Heart right ventricle (tissue), 16 donors: ENCODE results near the gene SENP3. TPM values are rescaled to one million over a fixed set of nuclear protein-coding genes. Genes with fewer than 3 reads are reported as not detected.

Source experiments
- ATAC-seq, 8 donors: fragments of 200-7000 bp; cut with Tn5 transposase; one replicate each; pipeline ENCODE4 v1.9.1; 2020; ENCODE audit warnings: mild to moderate bottlenecking in 8 of 8, moderate library complexity in 8 of 8, moderate number of reproducible peaks in 1 of 8
- DNase-seq, 2 donors: peaks; one replicate each; pipeline ENCODE4 v3.0.0-alpha.2; 2020
- H3K27ac ChIP-seq, 10 donors: fragments of 200-600 bp; sonication (generic) in 2 of 10; one replicate each; pipeline versions ENCODE4 v1.5.0 to v1.8.0; 2020 to 2022; ENCODE audit warnings: mild to moderate bottlenecking in 3 of 10
- H3K27me3 ChIP-seq, 7 donors: fragments of 200-600 bp; one replicate each; pipeline ENCODE4 v1.8.0; 2021 to 2022; ENCODE audit warnings: mild to moderate bottlenecking in 2 of 7
- H3K36me3 ChIP-seq, 9 donors: fragments of 200-600 bp; sonication (generic) in 1 of 9; one replicate each; pipeline versions ENCODE4 v1.5.0 to v1.8.0; 2020 to 2022; ENCODE audit warnings: mild to moderate bottlenecking in 2 of 9
- H3K4me1 ChIP-seq, 9 donors: fragments of 200-600 bp; sonication (generic) in 1 of 9; one replicate each; pipeline versions ENCODE4 v1.5.0 to v1.8.0; 2020 to 2022; ENCODE audit warnings: mild to moderate bottlenecking in 4 of 9
- H3K4me3 ChIP-seq, 10 donors: fragments of 200-600 bp; sonication (generic) in 2 of 10; one replicate each; pipeline versions ENCODE4 v1.5.0 to v1.8.0; 2020 to 2022; ENCODE audit warnings: mild to moderate bottlenecking in 7 of 10, moderate library complexity in 2 of 10
- H3K9me3 ChIP-seq, 11 donors: fragments of 200-600 bp in 10 of 11; sonication (generic) in 2 of 11; one replicate each; pipeline versions ENCODE4 v1.5.0 to v1.8.0; 2013 to 2022; ENCODE audit warnings: mild to moderate bottlenecking in 2 of 11, control low read depth in 1 of 11, moderate library complexity in 1 of 11
- CTCF ChIP-seq, 9 donors: fragments of 200-600 bp; sonication (generic) in 2 of 9; IDR thresholded peaks; one replicate each; pipeline versions ENCODE4 v1.5.0 to v1.8.0; 2021 to 2022; ENCODE audit warnings: antibody characterized with exemption in 9 of 9, mild to moderate bottlenecking in 5 of 9, moderate library complexity in 1 of 9
- WGBS, 2 donors: extraction: QIAGEN DNeasy Blood & Tissue Kit; methylation state at CpG; one replicate each; pipeline ENCODE4 v1.1.7; 2013; ENCODE audit warnings: inconsistent platforms in 1 of 2; 5-methylcytosine and 5-hydroxymethylcytosine counted together
- intact Hi-C, 10 donors: fragments of 100-400 bp; cut with DNase I; formaldehyde crosslinking; loops; one replicate each; pipeline versions ENCODE4 v1.11.1 to v1.14.2; 2022
- polyA plus RNA-seq, 2 donors: library from polyadenylated mRNA; stranded (reverse); fragments of 200-250 nt; gene quantifications; one replicate each; pipeline ENCODE4 v1.2.3, GENCODE V29; 2013
- total RNA-seq, 10 donors: library from RNA; stranded (reverse); fragmentation: NEBNext Ultra II Directional in 3 of 10; extraction: Animal tissue kit (Norgen Biotek cat#: 25700) in 3 of 10; gene quantifications; one replicate each; pipeline versions ENCODE4 v1.2.1 to v1.2.4, GENCODE V29; 2021 to 2023
- donor health status: Arrhythmogenic right ventricular cardiomyopathy.
- donor health status: ischemic (EF 13 %, LVEDD 7.1; RV severe dilation, severe dysfunction).
- donor health status: healthy with polysubstance abuse.
- donor health status: DM: no; HTN: yes; CAD: no.
- donor health status: DM: no; HTN: no; CAD: no.
- donor health status: ischemic (EF 25% LVEDD 6.9; RV normal size, moderate dysfunction).
- donor health status: ischemic (EF 25% LVEDD 5.7; RV mildly dilated, moderate dysfunction).
- donor health status: healthy.
- donor health status: DM: yes; HTN: yes; CAD: no.
- donor health status: Ischemic cardiomyopathy.
- donor health status: ischemic (EF 35%, LVEDD 5.7; RV mildly dilated, moderate dysfunction).
- donor health status: nonischemic (EF 11% LVEDD 7.7; RV severe dilation, severe dysfunction).
- donor health status: DM: yes; HTN: yes; CAD: no.
- donor health status: PGD.
- donor health status: ischemic (EF 29% LVEDD 5.4; RV normal size, mild dysfunction).
- donor health status: nonischemic (EF 23%, LVEDD 6.1; RV moderate dilation, normal function).

The SENP3 gene
- total and polyA plus RNA-seq, 12 donors, result 22.4 to 46.6 (median 28.3) TPM

GRCh38 chr17:7577327-7578199, 15.8 kb downstream of the SENP3 start:
- peak overlapping the region in 1 of 10 donors; percentile 66 for H3K4me3 ChIP-seq
- no peaks in the 10 kb centered on the region for H3K27me3 ChIP-seq
- TF ChIP-seq CTCF (IDR thresholded peaks at IDR 0.05), result no peak
- peak overlapping the region in 2 of 10 donors; percentile 92 to 93 for H3K27ac ChIP-seq
- WGBS, 2 donors, result 77 to 79% methylated on average over 17 of the region's 17 CpGs
- DNase-seq, result no peak
- intact Hi-C loops, result loop anchor here in 1 of 10 donors (10.0 kb wide), 1 partner anchor 323 kb away; the partner anchor contains the start of genes CTDNEP1 and ELP5
- peaks cover 9 to 65% (median 51%) of the 10 kb centered on the region in 9 donors for H3K36me3 ChIP-seq
- ATAC-seq, result no peak
- no peaks in the 10 kb centered on the region for H3K9me3 ChIP-seq
- peaks cover 17 to 81% (median 44%) of the 10 kb centered on the region in 9 donors for H3K4me1 ChIP-seq

- no peaks in the 10 kb centered on the region for H3K27me3 ChIP-seq
- WGBS, 2 donors, result 28 to 30% methylated on average over 7 of the region's 7 CpGs
- no peaks in the 10 kb centered on the region for H3K9me3 ChIP-seq
- intact Hi-C loops, result loop anchor here in 1 of 10 donors (10.0 kb wide), 1 partner anchor 324 kb away; the partner anchor contains the start of genes CTDNEP1 and ELP5
- H3K27ac ChIP-seq, result peak within 1 kb of the TSS; percentile 13 to 94 (median 78)
- ATAC-seq (peak; percentile 12 to 60 (median 16)), DNase-seq (peak; percentile 47 to 64)
- peaks cover 9 to 59% (median 47%) of the 10 kb centered on the region in 9 donors for H3K36me3 ChIP-seq
- H3K4me3 ChIP-seq, result peak within 1 kb of the TSS in 7 of 10 donors; percentile 18 to 66 (median 40)
- TF ChIP-seq CTCF (IDR thresholded peaks at IDR 0.05), result no peak
- H3K4me1 ChIP-seq, result peaks cover 18 to 85% (median 52%) of the 10 kb centered on the region in 9 donors
These were observed 17.5 kb downstream of the SENP3 start, which contains the start of gene CD68 for GRCh38 chr17:7579001-7579833. Gene CD68 (plus strand): TSS chr17:7579638. CDS start chr17:7579678, 40 bp downstream.

GRCh38 chr17:7579834-7580603, 18.3 kb downstream of the SENP3 start:
- TF ChIP-seq CTCF (IDR thresholded peaks at IDR 0.05), result no peak
- Histone ChIP-seq H3K4me3 (peak overlapping the region in 7 of 10 donors; percentile 18 to 66 (median 40)), H3K4me1 (peaks cover 13 to 85% (median 51%) of the 10 kb centered on the region in 9 donors), H3K36me3 (peaks cover 9 to 51% (median 40%) of the 10 kb centered on the region in 9 donors), H3K27ac (peak overlapping the region; percentile 13 to 94 (median 78)), H3K9me3 (no peaks in the 10 kb centered on the region), H3K27me3 (no peaks in the 10 kb centered on the region)
- 70 to 71% methylated on average over 12 of the region's 12 CpGs for WGBS, 2 donors
- no peak for ATAC-seq
- DNase-seq, result no peak
- intact Hi-C loops, result loop anchor here in 3 of 10 donors (5.0 to 10.0 kb wide), 3 partner anchors 107 to 325 kb away; partner anchors contain the start of genes TP53 (in 2 of the 3), WRAP53 (in 2 of the 3), CTDNEP1 (in 1 of the 3) and ELP5 (in 1 of the 3)
